Lower leg skin (tissue), 4 donors: ENCODE data around the gene C5orf63. TPM values are rescaled to one million over a fixed set of nuclear protein-coding genes. Genes with fewer than 3 reads are reported as not detected.
"Not testable (repeated sequence)": the region's sequence is repeated elsewhere in the genome, so short reads cannot be mapped to it uniquely, and the experiment has no call there.

Source experiments
- DNase-seq, 2 donors: peaks; one replicate each; pipeline ENCODE4 v3.0.0-alpha.2; 2019; ENCODE audit warnings: low spot score in 2 of 2
- H3K4me3 ChIP-seq: fragments of 200-600 bp; sonication (generic); 2 replicates; pipeline ENCODE4 v1.5.1; 2017; ENCODE audit warnings: mild to moderate bottlenecking, low read depth; ENCODE audit not compliant: poor library complexity, severe bottlenecking
- CTCF ChIP-seq, 3 donors: fragments of 450-650 bp; IDR thresholded peaks; one replicate each; pipeline ENCODE4 v1.5.1; 2016; ENCODE audit warnings: antibody characterized with exemption in 3 of 3, mild to moderate bottlenecking in 3 of 3, moderate library complexity in 2 of 3
- POLR2A ChIP-seq, 2 donors: fragments of 450-650 bp; IDR thresholded peaks; one replicate each; pipeline ENCODE4 v1.6.1; 2016 to 2017; ENCODE audit warnings: antibody characterized with exemption in 2 of 2, mild to moderate bottlenecking in 1 of 2, moderate library complexity in 1 of 2
- WGBS, 2 donors: methylation state at CpG; one replicate each; pipeline ENCODE4 v1.1.5; 2018; 5-methylcytosine and 5-hydroxymethylcytosine counted together
- intact Hi-C: fragments of 100-400 bp; cut with DNase I; formaldehyde crosslinking; loops from one replicate; pipeline ENCODE4 v1.15.0; 2023; ENCODE audit warnings: low total_unique reads
- total RNA-seq, 4 donors: library from RNA; depleted of rRNA; stranded (reverse); fragments of >200 nt; gene quantifications; one replicate each; pipeline ENCODE4 v1.1.0, GENCODE V29; 2016

C5orf63 gene
- total RNA-seq, 4 donors from 2014 or later = 0.91 to 3.3 (median 1.7) TPM

- no peak for DNase-seq
- TF ChIP-seq CTCF (IDR thresholded peaks at IDR 0.05) (no peak), POLR2A (IDR thresholded peaks at IDR 0.05) (no peak)
- no peak overlapping the region for H3K4me3 ChIP-seq
- WGBS, 2 donors = 84 to 86% methylated on average over 1 of the region's 1 CpG
- intact Hi-C loops = no loop called here
Observed at GRCh38 chr5:127061537-127061936, 11.8 kb downstream of the C5orf63 start.

- DNase-seq = no peak
- 64 to 77% methylated on average over 1 of the region's 1 CpG for WGBS, 2 donors
- intact Hi-C loops = no loop called here
- TF ChIP-seq POLR2A (IDR thresholded peaks at IDR 0.05) (no peak), CTCF (IDR thresholded peaks at IDR 0.05) (no peak)
- H3K4me3 ChIP-seq = no peak overlapping the region
Observed at GRCh38 chr5:127060470-127060985, 12.8 kb downstream of the C5orf63 start.

- DNase-seq = no peak
- no peak overlapping the region for H3K4me3 ChIP-seq
- intact Hi-C loops = no loop called here
- WGBS, 2 donors = 50 to 69% methylated on average over 2 of the region's 2 CpGs
- TF ChIP-seq CTCF (IDR thresholded peaks at IDR 0.05) = no peak
- TF ChIP-seq POLR2A (IDR thresholded peaks at IDR 0.05) = no peak
Observed at GRCh38 chr5:127056896-127057295, 16.4 kb downstream of the C5orf63 start.

GRCh38 chr5:127055880-127056653 lies 17.2 kb downstream of the C5orf63 start:
- intact Hi-C loops = no loop called here
- no peak for DNase-seq
- WGBS, 2 donors = 98% methylated on average over 3 of the region's 3 CpGs

GRCh38 chr5:127053551-127053950 lies 19.8 kb downstream of the C5orf63 start:
- H3K4me3 ChIP-seq, DNase-seq, intact Hi-C loops: not testable (repeated sequence)
- WGBS, 2 donors = 94 to 98% methylated on average over 6 of the region's 6 CpGs

More at GRCh38 chr5:127055880-127056653, 17.2 kb downstream of the C5orf63 start:
- no peak overlapping the region for H3K4me3 ChIP-seq
- TF ChIP-seq POLR2A (IDR thresholded peaks at IDR 0.05) (no peak), CTCF (IDR thresholded peaks at IDR 0.05) (no peak)

- TF ChIP-seq POLR2A (IDR thresholded peaks at IDR 0.05) (no peak), CTCF (IDR thresholded peaks at IDR 0.05) (no peak)
- DNase-seq = no peak
- WGBS, 2 donors = 89 to 90% methylated on average over 3 of the region's 3 CpGs
- intact Hi-C loops = no loop called here
- no peak overlapping the region for H3K4me3 ChIP-seq
Observed at GRCh38 chr5:127053049-127053448, 20.3 kb downstream of the C5orf63 start.
